ENCODE measurements around the gene PARK7. TPM values are rescaled to one million over a fixed set of nuclear protein-coding genes. Genes with fewer than 3 reads are reported as not detected.

The PARK7 gene
- total and polyA plus RNA-seq, 2 experiments from 2014 or later, result 178 to 679 TPM

DNA sequence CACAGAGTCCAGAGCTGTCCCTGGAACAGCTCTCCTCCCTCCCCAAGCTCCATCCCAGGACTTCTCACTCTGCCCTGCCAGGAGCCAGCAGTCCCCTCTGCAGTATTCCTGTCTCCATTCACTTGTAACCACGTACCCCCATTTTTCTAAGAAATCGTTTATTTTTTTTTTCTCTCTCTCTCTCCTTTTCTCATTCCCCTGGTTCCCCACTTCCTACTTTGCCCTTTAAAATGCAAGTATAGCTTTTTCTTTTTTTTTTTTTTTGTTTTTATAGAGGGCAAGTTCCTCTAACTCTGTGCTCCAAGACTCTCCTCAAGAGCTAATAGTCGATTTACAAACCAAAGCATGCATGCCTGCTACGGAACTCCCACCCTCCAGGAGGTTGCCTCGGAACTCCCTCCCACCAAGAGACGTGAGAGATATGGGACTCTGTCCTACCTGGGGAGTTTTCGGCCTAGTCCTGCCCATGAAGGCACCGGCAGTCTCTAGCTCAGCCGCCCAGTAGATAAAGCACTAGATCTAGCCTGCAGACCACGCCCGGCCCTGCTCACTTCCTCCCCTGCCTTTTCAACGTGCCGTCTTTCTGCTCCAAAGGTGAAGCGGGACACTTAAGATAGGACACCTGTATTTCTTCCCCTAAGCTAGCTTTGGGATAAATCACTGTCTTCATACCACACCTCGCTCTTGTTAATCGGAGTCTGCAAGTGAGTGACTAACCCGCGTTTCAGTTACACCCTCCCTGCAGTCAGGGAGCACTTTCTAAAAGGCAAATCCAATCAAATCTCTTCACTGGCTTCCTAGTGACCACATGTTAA lies 48.6 kb upstream of the PARK7 start (continued):
- TF ChIP-seq JUNB (IDR thresholded peaks at IDR 0.05; ENCODE audit: unreplicated experiment) (no peak), POLR2AphosphoS5 (IDR thresholded peaks at IDR 0.05; ENCODE audit: low read depth) (no peak)

DNA sequence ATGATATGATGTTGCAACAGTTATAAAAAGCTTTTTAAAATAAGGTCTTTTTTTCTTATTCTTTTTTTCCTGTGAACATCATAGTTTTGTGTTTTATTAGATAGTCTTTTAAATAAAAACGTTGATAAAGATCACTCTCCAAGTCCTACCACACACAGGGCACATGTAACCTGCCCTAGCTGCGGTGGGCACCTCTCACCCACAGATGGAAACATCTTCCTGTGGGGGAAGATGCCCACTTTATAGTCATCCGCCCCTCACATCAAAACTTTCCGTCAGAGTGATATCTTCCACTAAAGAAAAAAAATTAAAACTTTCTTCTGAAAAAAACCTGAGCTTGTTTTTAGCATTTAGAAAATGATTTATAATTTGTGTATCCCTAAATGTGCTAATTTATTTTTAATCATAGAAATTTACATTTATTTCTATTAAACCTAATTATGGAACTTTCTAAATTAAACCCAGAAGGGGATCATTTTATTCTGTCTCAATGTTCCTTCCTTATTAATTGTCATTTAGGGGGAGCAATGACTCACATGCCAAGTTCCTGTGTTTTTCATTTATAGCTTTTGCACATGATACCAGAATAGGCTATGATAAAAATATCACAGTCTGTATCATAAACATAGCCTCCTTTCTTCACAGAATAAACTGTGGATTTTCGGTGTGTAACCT lies 45.5 kb upstream of the PARK7 start:
- DNase-seq (ENCODE audit: low spot score), result no peak
- no peak overlapping the region for H3K4me3 Mint-ChIP-seq
- no peak for TF ChIP-seq ZNF114 (CRISPR knock-in tag; IDR thresholded peaks at IDR 0.05)
- no peak for TF ChIP-seq STAT1 (IDR thresholded peaks at IDR 0.05; ENCODE audit: unreplicated experiment)
- TF ChIP-seq, protein P1, sequence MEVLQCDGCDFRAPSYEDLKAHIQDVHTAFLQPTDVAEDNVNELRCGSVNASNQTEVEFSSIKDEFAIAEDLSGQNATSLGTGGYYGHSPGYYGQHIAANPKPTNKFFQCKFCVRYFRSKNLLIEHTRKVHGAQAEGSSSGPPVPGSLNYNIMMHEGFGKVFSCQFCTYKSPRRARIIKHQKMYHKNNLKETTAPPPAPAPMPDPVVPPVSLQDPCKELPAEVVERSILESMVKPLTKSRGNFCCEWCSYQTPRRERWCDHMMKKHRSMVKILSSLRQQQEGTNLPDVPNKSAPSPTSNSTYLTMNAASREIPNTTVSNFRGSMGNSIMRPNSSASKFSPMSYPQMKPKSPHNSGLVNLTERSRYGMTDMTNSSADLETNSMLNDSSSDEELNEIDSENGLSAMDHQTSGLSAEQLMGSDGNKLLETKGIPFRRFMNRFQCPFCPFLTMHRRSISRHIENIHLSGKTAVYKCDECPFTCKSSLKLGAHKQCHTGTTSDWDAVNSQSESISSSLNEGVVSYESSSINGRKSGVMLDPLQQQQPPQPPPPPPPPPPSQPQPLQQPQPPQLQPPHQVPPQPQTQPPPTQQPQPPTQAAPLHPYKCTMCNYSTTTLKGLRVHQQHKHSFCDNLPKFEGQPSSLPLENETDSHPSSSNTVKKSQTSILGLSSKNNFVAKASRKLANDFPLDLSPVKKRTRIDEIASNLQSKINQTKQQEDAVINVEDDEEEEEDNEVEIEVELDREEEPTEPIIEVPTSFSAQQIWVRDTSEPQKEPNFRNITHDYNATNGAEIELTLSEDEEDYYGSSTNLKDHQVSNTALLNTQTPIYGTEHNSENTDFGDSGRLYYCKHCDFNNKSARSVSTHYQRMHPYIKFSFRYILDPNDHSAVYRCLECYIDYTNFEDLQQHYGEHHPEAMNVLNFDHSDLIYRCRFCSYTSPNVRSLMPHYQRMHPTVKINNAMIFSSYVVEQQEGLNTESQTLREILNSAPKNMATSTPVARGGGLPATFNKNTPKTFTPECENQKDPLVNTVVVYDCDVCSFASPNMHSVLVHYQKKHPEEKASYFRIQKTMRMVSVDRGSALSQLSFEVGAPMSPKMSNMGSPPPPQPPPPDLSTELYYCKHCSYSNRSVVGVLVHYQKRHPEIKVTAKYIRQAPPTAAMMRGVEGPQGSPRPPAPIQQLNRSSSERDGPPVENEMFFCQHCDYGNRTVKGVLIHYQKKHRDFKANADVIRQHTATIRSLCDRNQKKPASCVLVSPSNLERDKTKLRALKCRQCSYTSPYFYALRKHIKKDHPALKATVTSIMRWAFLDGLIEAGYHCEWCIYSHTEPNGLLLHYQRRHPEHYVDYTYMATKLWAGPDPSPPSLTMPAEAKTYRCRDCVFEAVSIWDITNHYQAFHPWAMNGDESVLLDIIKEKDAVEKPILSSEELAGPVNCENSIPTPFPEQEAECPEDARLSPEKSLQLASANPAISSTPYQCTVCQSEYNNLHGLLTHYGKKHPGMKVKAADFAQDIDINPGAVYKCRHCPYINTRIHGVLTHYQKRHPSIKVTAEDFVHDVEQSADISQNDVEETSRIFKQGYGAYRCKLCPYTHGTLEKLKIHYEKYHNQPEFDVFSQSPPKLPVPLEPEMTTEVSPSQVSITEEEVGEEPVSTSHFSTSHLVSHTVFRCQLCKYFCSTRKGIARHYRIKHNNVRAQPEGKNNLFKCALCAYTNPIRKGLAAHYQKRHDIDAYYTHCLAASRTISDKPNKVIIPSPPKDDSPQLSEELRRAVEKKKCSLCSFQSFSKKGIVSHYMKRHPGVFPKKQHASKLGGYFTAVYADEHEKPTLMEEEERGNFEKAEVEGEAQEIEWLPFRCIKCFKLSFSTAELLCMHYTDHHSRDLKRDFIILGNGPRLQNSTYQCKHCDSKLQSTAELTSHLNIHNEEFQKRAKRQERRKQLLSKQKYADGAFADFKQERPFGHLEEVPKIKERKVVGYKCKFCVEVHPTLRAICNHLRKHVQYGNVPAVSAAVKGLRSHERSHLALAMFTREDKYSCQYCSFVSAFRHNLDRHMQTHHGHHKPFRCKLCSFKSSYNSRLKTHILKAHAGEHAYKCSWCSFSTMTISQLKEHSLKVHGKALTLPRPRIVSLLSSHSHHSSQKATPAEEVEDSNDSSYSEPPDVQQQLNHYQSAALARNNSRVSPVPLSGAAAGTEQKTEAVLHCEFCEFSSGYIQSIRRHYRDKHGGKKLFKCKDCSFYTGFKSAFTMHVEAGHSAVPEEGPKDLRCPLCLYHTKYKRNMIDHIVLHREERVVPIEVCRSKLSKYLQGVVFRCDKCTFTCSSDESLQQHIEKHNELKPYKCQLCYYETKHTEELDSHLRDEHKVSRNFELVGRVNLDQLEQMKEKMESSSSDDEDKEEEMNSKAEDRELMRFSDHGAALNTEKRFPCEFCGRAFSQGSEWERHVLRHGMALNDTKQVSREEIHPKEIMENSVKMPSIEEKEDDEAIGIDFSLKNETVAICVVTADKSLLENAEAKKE (CRISPR knock-in tag; IDR thresholded peaks at IDR 0.05), result no peak
- TF ChIP-seq NANOG (IDR thresholded peaks at IDR 0.05; ENCODE audit: borderline replicate concordance), result no peak
- TF ChIP-seq, protein P2, sequence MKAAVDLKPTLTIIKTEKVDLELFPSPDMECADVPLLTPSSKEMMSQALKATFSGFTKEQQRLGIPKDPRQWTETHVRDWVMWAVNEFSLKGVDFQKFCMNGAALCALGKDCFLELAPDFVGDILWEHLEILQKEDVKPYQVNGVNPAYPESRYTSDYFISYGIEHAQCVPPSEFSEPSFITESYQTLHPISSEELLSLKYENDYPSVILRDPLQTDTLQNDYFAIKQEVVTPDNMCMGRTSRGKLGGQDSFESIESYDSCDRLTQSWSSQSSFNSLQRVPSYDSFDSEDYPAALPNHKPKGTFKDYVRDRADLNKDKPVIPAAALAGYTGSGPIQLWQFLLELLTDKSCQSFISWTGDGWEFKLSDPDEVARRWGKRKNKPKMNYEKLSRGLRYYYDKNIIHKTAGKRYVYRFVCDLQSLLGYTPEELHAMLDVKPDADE (IDR thresholded peaks at IDR 0.05), result no peak
- no peak for TF ChIP-seq POLR2AphosphoS5 (IDR thresholded peaks at IDR 0.05; ENCODE audit: low read depth)
- TF ChIP-seq EZH2phosphoT487 (IDR thresholded peaks at IDR 0.05; ENCODE audit: unreplicated experiment), result no peak
- TF ChIP-seq, protein P3, sequence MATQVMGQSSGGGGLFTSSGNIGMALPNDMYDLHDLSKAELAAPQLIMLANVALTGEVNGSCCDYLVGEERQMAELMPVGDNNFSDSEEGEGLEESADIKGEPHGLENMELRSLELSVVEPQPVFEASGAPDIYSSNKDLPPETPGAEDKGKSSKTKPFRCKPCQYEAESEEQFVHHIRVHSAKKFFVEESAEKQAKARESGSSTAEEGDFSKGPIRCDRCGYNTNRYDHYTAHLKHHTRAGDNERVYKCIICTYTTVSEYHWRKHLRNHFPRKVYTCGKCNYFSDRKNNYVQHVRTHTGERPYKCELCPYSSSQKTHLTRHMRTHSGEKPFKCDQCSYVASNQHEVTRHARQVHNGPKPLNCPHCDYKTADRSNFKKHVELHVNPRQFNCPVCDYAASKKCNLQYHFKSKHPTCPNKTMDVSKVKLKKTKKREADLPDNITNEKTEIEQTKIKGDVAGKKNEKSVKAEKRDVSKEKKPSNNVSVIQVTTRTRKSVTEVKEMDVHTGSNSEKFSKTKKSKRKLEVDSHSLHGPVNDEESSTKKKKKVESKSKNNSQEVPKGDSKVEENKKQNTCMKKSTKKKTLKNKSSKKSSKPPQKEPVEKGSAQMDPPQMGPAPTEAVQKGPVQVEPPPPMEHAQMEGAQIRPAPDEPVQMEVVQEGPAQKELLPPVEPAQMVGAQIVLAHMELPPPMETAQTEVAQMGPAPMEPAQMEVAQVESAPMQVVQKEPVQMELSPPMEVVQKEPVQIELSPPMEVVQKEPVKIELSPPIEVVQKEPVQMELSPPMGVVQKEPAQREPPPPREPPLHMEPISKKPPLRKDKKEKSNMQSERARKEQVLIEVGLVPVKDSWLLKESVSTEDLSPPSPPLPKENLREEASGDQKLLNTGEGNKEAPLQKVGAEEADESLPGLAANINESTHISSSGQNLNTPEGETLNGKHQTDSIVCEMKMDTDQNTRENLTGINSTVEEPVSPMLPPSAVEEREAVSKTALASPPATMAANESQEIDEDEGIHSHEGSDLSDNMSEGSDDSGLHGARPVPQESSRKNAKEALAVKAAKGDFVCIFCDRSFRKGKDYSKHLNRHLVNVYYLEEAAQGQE (IDR thresholded peaks at IDR 0.05; ENCODE audit: unreplicated experiment), result no peak
- TF ChIP-seq CREB1 (CRISPR knock-in tag; IDR thresholded peaks at IDR 0.05; ENCODE audit: low read depth), result no peak
- TF ChIP-seq, protein P4, sequence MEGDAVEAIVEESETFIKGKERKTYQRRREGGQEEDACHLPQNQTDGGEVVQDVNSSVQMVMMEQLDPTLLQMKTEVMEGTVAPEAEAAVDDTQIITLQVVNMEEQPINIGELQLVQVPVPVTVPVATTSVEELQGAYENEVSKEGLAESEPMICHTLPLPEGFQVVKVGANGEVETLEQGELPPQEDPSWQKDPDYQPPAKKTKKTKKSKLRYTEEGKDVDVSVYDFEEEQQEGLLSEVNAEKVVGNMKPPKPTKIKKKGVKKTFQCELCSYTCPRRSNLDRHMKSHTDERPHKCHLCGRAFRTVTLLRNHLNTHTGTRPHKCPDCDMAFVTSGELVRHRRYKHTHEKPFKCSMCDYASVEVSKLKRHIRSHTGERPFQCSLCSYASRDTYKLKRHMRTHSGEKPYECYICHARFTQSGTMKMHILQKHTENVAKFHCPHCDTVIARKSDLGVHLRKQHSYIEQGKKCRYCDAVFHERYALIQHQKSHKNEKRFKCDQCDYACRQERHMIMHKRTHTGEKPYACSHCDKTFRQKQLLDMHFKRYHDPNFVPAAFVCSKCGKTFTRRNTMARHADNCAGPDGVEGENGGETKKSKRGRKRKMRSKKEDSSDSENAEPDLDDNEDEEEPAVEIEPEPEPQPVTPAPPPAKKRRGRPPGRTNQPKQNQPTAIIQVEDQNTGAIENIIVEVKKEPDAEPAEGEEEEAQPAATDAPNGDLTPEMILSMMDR (conservative IDR thresholded peaks at IDR 0.05; ENCODE audit: low read depth in 2 of 2), result no peak

More for the DNA sequence above, 45.5 kb upstream of the PARK7 start:
- Mint-ChIP-seq H3K4me1 (peaks cover 10% of the 10 kb centered on the region; the same call in 2 of the 3 replicates), H3K36me3 (ENCODE audit: low read depth) (no peaks in the 10 kb centered on the region), H3K27ac (no peak overlapping the region), H3K27me3 (ENCODE audit: insufficient read depth, low read depth, poor library complexity) (no peaks in the 10 kb centered on the region), H3K9me3 (no peaks in the 10 kb centered on the region)
- Histone ChIP-seq H3K4me2 (no peak overlapping the region), H4K20me1 (replicated peaks; ENCODE audit: insufficient read depth) (no peaks in the 10 kb centered on the region), H3K79me2 (replicated peaks; ENCODE audit: insufficient read depth) (no peaks in the 10 kb centered on the region), H3K27me3 (ENCODE audit: insufficient read depth) (no peaks in the 10 kb centered on the region), H2AFZ (no peak overlapping the region), H3K9me2 (ENCODE audit: insufficient read depth) (no peaks in the 10 kb centered on the region), H3K36me3 (ENCODE audit: insufficient read depth) (no peaks in the 10 kb centered on the region), H3K4me1 (ENCODE audit: insufficient read depth) (peaks cover 8% of the 10 kb centered on the region; the same call in 1 of the 2 replicates), H3F3A (replicated peaks; ENCODE audit: low read depth) (no peaks in the 10 kb centered on the region), H3K27ac (ENCODE audit: low read depth) (no peak overlapping the region), H3K4me3 (no peak overlapping the region)
- no peak for ATAC-seq

Measured in GM23338 (cell line).